WI38 (cell line): ENCODE results near the gene NUP133.
"Not testable (repeated sequence)": the region's sequence is repeated elsewhere in the genome, so short reads cannot be mapped to it uniquely, and the experiment has no call there.

Experiments
- H3K4me3 ChIP-seq: 2 replicates; pipeline ENCODE4 v1.5.1; 2011; ENCODE audit warnings: low read depth, mild to moderate bottlenecking, control low read depth, low read length
- CTCF ChIP-seq: IDR thresholded peaks from 2 replicates; pipeline ENCODE4 v1.5.1; 2012; ENCODE audit warnings: low read depth, mild to moderate bottlenecking, control low read depth, low read length

The NUP133 gene

GRCh38 chr1:229407206-229408026, 100.7 kb downstream of the NUP133 start:
- H3K4me3 ChIP-seq = no peak overlapping the region
- TF ChIP-seq CTCF = no peak

- H3K4me3 ChIP-seq = no peak overlapping the region
Measured at GRCh38 chr1:229406798-229407197, 101.3 kb downstream of the NUP133 start.

GRCh38 chr1:229403573-229403972, 104.6 kb downstream of the NUP133 start:
- no peak for TF ChIP-seq CTCF
- no peak overlapping the region for H3K4me3 ChIP-seq

More at GRCh38 chr1:229406798-229407197, 101.3 kb downstream of the NUP133 start:
- TF ChIP-seq CTCF = no peak

GRCh38 chr1:229402993-229403392, 105.1 kb downstream of the NUP133 start:
- H3K4me3 ChIP-seq = no peak overlapping the region
- no peak for TF ChIP-seq CTCF

- not testable (repeated sequence) for H3K4me3 ChIP-seq
Measured at GRCh38 chr1:229402329-229402728, 105.8 kb downstream of the NUP133 start.

- H3K4me3 ChIP-seq = no peak overlapping the region
- no peak for TF ChIP-seq CTCF
Measured at GRCh38 chr1:229397762-229398161, 110.4 kb downstream of the NUP133 start.

GRCh38 chr1:229396585-229397206, 111.4 kb downstream of the NUP133 start:
- no peak overlapping the region for H3K4me3 ChIP-seq
- no peak for TF ChIP-seq CTCF

- not testable (repeated sequence) for H3K4me3 ChIP-seq
Measured at GRCh38 chr1:229394517-229394916, 113.6 kb downstream of the NUP133 start.
